Right ventricle myocardium superior (tissue), 1 donor: ENCODE results near the gene KIFAP3. TPM values are rescaled to one million over a fixed set of nuclear protein-coding genes. Genes with fewer than 3 reads are reported as not detected.
"Not testable (repeated sequence)": the region's sequence is repeated elsewhere in the genome, so short reads cannot be mapped to it uniquely, and the experiment has no call there.

ENCODE experiments used
- ATAC-seq: fragments of 200-7000 bp; cut with Tn5 transposase; one replicate; pipeline ENCODE4 v1.9.1; 2020; ENCODE audit warnings: mild to moderate bottlenecking; ENCODE audit not compliant: poor library complexity
- DNase-seq: peaks from one replicate; pipeline ENCODE4 v3.0.0-alpha.2; 2020
- intact Hi-C: fragments of 100-400 bp; cut with DNase I; formaldehyde crosslinking; loops from one replicate; pipeline ENCODE4 v1.11.2; 2022
- total RNA-seq: library from RNA; stranded (reverse); fragmentation: NEBNext Ultra II Directional; extraction: Animal tissue kit (Norgen Biotek cat#: 25700); gene quantifications from one replicate; pipeline ENCODE4 v1.2.1, GENCODE V29; 2021
- donor health status: DM: no; HTN: yes; CAD: no; lungs with severe emphysema.

The KIFAP3 gene
- total RNA-seq, 1 donor from 2014 or later, result 30.3 TPM

GRCh38 chr1:169877800-169878491 lies 196.5 kb downstream of the KIFAP3 start:
- ATAC-seq, result no peak
- intact Hi-C loops, result no loop called here

GRCh38 chr1:169874229-169874628 lies 200.3 kb downstream of the KIFAP3 start:
- intact Hi-C loops, result no loop called here
- ATAC-seq (no peak), DNase-seq (no peak)

More at GRCh38 chr1:169877800-169878491, 196.5 kb downstream of the KIFAP3 start:
- no peak for DNase-seq

DNA sequence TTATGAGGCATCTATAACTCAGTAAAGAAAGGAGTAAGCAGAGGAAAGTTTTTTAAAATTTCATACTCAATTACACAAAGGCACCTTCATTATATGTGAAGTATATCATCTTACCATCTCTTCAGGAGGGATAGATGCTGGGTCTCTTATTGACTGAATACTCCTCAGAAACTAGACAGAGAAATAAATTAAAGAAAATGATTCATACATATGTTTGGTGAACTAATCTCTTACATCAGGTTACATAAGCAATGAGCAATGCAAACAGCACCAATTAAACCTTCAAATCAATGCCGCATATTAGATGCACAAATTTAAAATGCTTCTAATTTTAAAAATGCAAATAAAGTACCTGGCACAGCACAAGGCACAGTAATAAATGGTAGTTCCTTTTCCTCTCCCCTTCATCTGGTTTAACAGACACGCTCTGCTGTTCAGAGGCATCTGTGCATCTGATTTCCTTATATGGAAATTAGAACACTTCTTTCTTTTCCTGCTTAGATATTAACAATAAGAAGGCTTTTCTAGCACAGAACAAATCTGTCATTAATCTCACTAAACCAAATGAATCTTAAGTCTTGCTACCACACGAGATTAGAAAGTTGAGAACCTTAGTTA lies 200.8 kb downstream of the KIFAP3 start:
- intact Hi-C loops, result no loop called here
- no peak for ATAC-seq
- DNase-seq, result no peak

- ATAC-seq (no peak), DNase-seq (no peak)
- intact Hi-C loops, result no loop called here
Measured at GRCh38 chr1:169872906-169873305, 201.6 kb downstream of the KIFAP3 start.

DNA sequence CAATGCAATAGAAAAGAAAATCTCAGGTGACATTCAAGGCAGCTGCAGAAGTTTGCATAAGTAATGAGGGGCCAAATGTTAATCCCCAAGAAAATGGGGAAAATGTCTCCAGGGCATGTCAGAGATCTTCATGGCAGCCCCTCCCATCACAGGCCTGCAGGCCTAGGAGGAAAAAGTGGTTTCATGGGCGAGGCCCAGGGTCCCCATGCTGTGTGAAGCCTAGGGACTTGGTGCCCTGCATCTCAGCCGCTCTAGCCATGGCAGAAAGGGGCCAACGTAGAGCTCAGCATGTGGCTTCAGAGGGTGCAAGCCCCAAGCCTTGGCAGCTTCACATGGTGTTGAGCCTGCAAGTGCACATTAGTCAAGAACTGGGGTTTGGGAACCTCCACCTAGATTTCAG lies 202.5 kb downstream of the KIFAP3 start:
- DNase-seq, intact Hi-C loops: not testable (repeated sequence)

More for the DNA sequence above, 202.5 kb downstream of the KIFAP3 start:
- not testable (repeated sequence) for ATAC-seq

Other genes with a start within 250 kb of the KIFAP3 start
- 5.5 TPM for gene SCYL3, start 180.8 kb downstream of the KIFAP3 start, total RNA-seq
- 4.1 TPM for gene NTMT2, start 71.3 kb upstream of the KIFAP3 start, total RNA-seq